Left lung (tissue), 10 donors: Measurements from ENCODE around the gene SRPK2. TPM values are rescaled to one million over a fixed set of nuclear protein-coding genes. Genes with fewer than 3 reads are reported as not detected.

Source experiments
- ATAC-seq: fragments of 200-7000 bp; cut with Tn5 transposase; one replicate; pipeline ENCODE4 v1.9.1; 2020; ENCODE audit warnings: moderate library complexity
- DNase-seq, 4 donors: peaks; one replicate each; pipeline ENCODE4 v3.0.0-alpha.2; 2013 to 2020
- H3K27ac ChIP-seq, 2 donors: fragments of 200-600 bp; sonication (generic) in 1 of 2; one replicate each; pipeline versions ENCODE4 v1.5.0 to v1.8.0; 2020 to 2021
- H3K27me3 ChIP-seq, 2 donors: fragments of 200-600 bp; sonication (generic) in 1 of 2; one replicate each; pipeline versions ENCODE4 v1.5.0 to v1.8.0; 2020 to 2021
- H3K36me3 ChIP-seq, 2 donors: fragments of 200-600 bp; sonication (generic) in 1 of 2; one replicate each; pipeline versions ENCODE4 v1.5.0 to v1.8.0; 2020 to 2021
- H3K4me1 ChIP-seq, 2 donors: fragments of 200-600 bp; one replicate each; pipeline ENCODE4 v1.8.0; 2021
- H3K4me3 ChIP-seq, 2 donors: fragments of 200-600 bp; sonication (generic) in 1 of 2; one replicate each; pipeline versions ENCODE4 v1.5.0 to v1.8.0; 2020 to 2021; ENCODE audit warnings: mild to moderate bottlenecking in 1 of 2
- H3K9me3 ChIP-seq, 2 donors: fragments of 200-600 bp; sonication (generic) in 1 of 2; one replicate each; pipeline versions ENCODE4 v1.5.0 to v1.8.0; 2020 to 2021
- intact Hi-C, 2 donors: fragments of 100-400 bp; cut with DNase I; formaldehyde crosslinking; loops; one replicate each; pipeline versions ENCODE4 v1.11.2 to v1.14.2; 2022
- polyA plus RNA-seq, 6 donors: library from polyadenylated mRNA; unstranded; fragments of 120-200 nt; gene quantifications; one replicate each; pipeline ENCODE4 v1.2.1, GENCODE V29; 2013; ENCODE audit not compliant: insufficient read length in 6 of 6
- total RNA-seq, 2 donors: library from RNA; stranded (reverse); fragmentation: NEBNext Ultra II Directional; extraction: Animal tissue kit (Norgen Biotek cat#: 25700); gene quantifications; one replicate each; pipeline ENCODE4 v1.2.1, GENCODE V29; 2021
- TF ChIP-seq, protein P1 (sequence below), 2 donors: fragments of 200-600 bp; sonication (generic) in 1 of 2; IDR thresholded peaks; one replicate each; pipeline versions ENCODE4 v1.5.0 to v1.8.0; 2021; ENCODE audit warnings: antibody characterized with exemption in 2 of 2
- donor health status: DM: no; HTN: yes; CAD: no.
- donor health status: DM: no; HTN: no; CAD: no.

Gene SRPK2
- total and polyA plus RNA-seq, 8 donors: 42.9 to 63.4 (median 52.1) TPM

DNA sequence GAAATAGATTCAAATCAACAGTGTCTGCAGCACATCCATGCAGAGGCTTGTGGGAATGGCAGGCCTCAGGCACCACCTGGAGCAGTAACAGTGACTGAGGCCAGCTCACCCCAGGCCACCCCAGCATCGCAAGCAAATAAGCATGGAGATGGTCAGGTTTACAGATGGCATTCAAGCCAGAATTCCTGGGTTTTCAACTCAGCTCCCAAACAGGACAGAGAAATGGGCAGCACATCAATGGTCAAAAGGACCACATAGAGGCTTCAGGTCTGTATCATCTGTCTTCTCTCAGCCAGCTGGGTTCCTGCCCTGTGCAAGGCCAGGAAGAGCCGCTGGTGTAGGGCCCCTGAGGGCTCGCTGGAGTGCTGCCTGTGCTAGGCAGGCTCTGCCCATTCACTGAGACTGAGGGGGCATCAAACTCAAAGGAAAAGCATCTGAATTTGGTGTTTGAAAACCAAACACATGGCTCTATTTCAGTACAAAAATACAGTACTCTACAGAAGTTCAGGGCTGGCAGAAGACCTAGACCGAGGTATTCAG is 262.2 kb downstream of the SRPK2 start:
- TF ChIP-seq, protein P1, sequence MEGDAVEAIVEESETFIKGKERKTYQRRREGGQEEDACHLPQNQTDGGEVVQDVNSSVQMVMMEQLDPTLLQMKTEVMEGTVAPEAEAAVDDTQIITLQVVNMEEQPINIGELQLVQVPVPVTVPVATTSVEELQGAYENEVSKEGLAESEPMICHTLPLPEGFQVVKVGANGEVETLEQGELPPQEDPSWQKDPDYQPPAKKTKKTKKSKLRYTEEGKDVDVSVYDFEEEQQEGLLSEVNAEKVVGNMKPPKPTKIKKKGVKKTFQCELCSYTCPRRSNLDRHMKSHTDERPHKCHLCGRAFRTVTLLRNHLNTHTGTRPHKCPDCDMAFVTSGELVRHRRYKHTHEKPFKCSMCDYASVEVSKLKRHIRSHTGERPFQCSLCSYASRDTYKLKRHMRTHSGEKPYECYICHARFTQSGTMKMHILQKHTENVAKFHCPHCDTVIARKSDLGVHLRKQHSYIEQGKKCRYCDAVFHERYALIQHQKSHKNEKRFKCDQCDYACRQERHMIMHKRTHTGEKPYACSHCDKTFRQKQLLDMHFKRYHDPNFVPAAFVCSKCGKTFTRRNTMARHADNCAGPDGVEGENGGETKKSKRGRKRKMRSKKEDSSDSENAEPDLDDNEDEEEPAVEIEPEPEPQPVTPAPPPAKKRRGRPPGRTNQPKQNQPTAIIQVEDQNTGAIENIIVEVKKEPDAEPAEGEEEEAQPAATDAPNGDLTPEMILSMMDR (IDR thresholded peaks at IDR 0.05): no peak
- H3K9me3 ChIP-seq: no peaks in the 10 kb centered on the region
- intact Hi-C loops: no loop called here
- no peaks in the 10 kb centered on the region for H3K4me1 ChIP-seq
- H3K27ac ChIP-seq: no peak overlapping the region
- no peak for DNase-seq
- ATAC-seq: no peak
- H3K4me3 ChIP-seq: no peak overlapping the region
- H3K36me3 ChIP-seq: peaks cover 0 to 30% of the 10 kb centered on the region in 2 donors
- no peaks in the 10 kb centered on the region for H3K27me3 ChIP-seq

DNA sequence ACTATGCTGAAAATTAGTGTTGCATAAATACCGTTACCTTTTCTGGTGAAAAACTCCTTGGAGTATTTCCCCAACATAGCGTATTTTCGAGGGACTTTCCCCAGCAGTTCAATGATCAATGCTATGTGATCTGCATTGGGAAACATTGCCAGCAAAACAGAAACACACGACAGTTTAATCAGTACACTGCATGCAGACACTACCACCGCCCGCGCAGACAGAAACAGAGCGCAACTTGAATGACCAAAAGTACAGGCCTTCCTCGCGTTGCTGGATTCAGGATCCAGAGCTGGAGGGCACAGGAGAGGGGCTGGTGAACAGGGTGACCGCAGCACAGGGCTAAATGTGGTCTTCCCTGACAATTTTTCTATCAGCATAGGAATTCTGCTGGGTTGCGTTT is 263.0 kb downstream of the SRPK2 start:
- TF ChIP-seq, protein P1 (IDR thresholded peaks at IDR 0.05): no peak
- intact Hi-C loops: no loop called here
- no peak overlapping the region for H3K4me3 ChIP-seq
- no peaks in the 10 kb centered on the region for H3K27me3 ChIP-seq
- H3K4me1 ChIP-seq: no peaks in the 10 kb centered on the region
- ATAC-seq: no peak
- peaks cover 0 to 24% of the 10 kb centered on the region in 2 donors for H3K36me3 ChIP-seq
- no peaks in the 10 kb centered on the region for H3K9me3 ChIP-seq
- no peak overlapping the region for H3K27ac ChIP-seq
- no peak for DNase-seq

DNA sequence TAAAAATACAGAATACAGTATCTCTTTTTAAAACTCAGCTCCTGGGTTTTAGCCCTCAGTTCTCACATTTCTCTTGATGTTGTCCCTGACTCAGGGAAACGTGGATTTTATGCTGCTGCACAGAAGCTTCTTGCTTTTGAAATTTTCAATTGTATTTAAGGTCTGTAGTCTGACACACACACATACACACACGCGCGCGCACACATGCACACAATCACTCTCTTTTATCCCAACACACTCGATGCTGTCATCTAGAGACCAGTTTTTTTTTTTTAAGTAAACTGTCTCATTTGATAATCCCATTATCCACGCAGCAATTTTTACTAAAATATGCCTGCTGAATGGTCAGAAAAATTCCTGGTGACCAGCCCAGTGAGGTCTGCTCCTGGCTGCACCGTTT is 266.1 kb downstream of the SRPK2 start:
- Histone ChIP-seq H3K27ac (no peak overlapping the region), H3K4me1 (no peaks in the 10 kb centered on the region), H3K4me3 (no peak overlapping the region), H3K27me3 (no peaks in the 10 kb centered on the region), H3K36me3 (peaks cover 0 to 24% of the 10 kb centered on the region in 2 donors), H3K9me3 (no peaks in the 10 kb centered on the region)
- intact Hi-C loops: no loop called here
- DNase-seq (no peak), ATAC-seq (no peak)
- TF ChIP-seq, protein P1 (IDR thresholded peaks at IDR 0.05): no peak

DNA sequence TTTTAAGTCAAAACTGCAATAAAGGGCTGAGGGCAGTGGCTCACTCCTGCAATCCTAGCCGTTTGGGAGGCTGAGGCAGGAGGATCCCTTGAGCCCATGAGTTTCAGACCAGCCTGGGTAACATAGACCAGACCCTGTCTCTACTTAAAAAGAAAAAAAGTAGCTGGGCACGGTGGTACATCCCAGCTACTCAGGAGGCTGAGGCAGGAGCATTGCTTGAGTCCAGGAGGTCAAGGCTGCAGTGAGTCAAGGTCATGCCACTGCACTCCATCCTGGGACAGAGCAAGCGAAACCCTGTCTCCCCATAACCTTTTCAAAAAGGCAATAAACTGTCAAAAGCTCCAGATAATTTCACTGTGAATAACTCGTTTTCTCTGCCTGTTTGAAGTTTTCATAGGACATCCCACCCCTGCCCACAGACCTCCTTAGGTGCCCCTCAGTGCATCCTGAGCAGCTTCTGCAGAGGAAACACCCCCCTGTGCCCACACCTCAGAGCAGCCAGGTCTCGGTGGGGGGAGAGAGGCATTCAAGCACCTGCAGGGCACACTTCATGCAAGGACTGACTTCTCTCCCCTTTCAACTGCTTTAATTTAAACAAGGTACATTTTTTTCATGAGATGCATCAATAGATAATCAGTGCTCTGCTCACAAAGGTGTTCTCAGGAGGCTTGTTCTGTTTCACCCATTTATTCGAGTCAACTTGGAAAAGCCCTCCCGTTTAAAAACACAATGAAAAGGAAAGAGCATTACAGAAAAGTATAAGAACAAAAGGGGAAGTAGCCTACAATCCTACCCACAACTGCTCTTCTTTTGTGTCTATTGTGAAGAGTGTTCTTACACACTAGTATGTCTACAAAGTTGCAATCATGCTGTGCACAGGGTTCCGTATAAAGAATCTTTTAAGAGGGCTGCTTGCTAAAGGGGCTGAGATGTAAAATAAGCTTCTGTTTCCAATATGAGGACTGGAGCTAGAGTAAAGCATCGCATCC is 269.8 kb downstream of the SRPK2 start:
- no peaks in the 10 kb centered on the region for H3K4me1 ChIP-seq
- H3K9me3 ChIP-seq: no peaks in the 10 kb centered on the region
- H3K36me3 ChIP-seq: peaks cover 0 to 14% of the 10 kb centered on the region in 2 donors
- no peak overlapping the region for H3K4me3 ChIP-seq
- H3K27me3 ChIP-seq: no peaks in the 10 kb centered on the region
- DNase-seq: no peak
- TF ChIP-seq, protein P1 (IDR thresholded peaks at IDR 0.05): no peak
- H3K27ac ChIP-seq: no peak overlapping the region
- no peak for ATAC-seq
- intact Hi-C loops: no loop called here
